Measurements from ENCODE around the gene TNPO3. TPM values are rescaled to one million over a fixed set of nuclear protein-coding genes. Genes with fewer than 3 reads are reported as not detected.
"Not testable (repeated sequence)": the region's sequence is repeated elsewhere in the genome, so short reads cannot be mapped to it uniquely, and the experiment has no call there.

The TNPO3 gene
- total and polyA plus RNA-seq, 10 of the 15 experiments (the other 5 are each of a cell fraction or from before 2014, with no cell fraction given) = 17.6 to 91.8 (median 65.9) TPM

DNA sequence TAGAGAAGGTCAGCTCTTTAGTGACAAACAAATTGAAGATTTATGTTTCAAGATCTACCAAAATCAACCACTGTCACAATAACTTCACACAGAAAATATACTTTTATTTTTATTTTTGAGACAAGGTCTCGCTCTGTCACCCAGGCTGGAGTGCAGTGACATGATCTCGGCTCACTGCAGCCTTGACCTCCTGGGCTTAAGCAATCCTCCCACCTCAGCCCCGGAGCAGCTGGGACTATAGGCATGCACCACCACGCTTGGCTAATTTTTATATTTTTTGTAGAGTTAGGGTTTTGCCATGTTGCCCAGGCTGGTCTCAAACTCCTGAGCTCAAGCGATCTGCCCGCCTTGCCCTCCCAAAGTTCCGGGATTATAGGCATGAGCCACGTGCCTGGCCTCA, 60.4 kb downstream of the TNPO3 start:
- H3K9ac ChIP-seq (ENCODE audit: control insufficient read depth, insufficient read depth, low read length); H3K27ac ChIP-seq (ENCODE audit: control insufficient read depth, insufficient read depth); in situ Hi-C loops (cut with MboI); DNase-seq (ENCODE audit: low read depth, low spot score); H3K79me2 ChIP-seq (ENCODE audit: control insufficient read depth, insufficient read depth, low read length); intact Hi-C loops (cut with micrococcal nuclease; ENCODE audit: unreplicated experiment); BruUV-seq (replicated peaks); FAIRE-seq; H3K4me2 ChIP-seq (ENCODE audit: control insufficient read depth, insufficient read depth); H3K4me1 ChIP-seq (ENCODE audit: control insufficient read depth, insufficient read depth, low read length); H4K20me1 ChIP-seq (ENCODE audit: control insufficient read depth, insufficient read depth); H3K9me3 ChIP-seq (replicated peaks; ENCODE audit: control insufficient read depth, insufficient read depth, low read length); H3K27me3 ChIP-seq (replicated peaks in 1 of 2; ENCODE audit: control insufficient read depth in 2 of 2, insufficient read depth in 2 of 2, low read length in 1 of 2); ATAC-seq; H2AFZ ChIP-seq (ENCODE audit: control insufficient read depth, low read depth, low read length); H3K4me3 ChIP-seq: not testable (repeated sequence)
- ChIA-PET RAD21 (ENCODE audit: unreplicated experiment) (interaction anchor here (2.2 kb wide), 1 partner anchor 12 kb away, joined by 7 read pairs; no protein-coding TSS in a partner anchor), CTCF (interaction anchor here (1.2 to 2.7 kb wide), 2 partner anchors 14 to 96 kb away, joined by 3 to 20 read pairs; no protein-coding TSS in a partner anchor), SMC1A (ENCODE audit: uncharacterized antibody, unreplicated experiment) (interaction anchor here (0.8 to 2.8 kb wide), 6 partner anchors 9 to 97 kb away, joined by 3 to 11 read pairs (median 4); no protein-coding TSS in a partner anchor), POLR2A (interaction anchor here (0.6 to 0.9 kb wide), 2 partner anchors 9 to 12 kb away, joined by 3 to 4 read pairs; no protein-coding TSS in a partner anchor)
- peaks cover 1 to 41% of the 10 kb centered on the region in 2 experiments for H3K36me3 ChIP-seq (ENCODE audit: control insufficient read depth in 2 of 2, insufficient read depth in 2 of 2, low read length in 1 of 2)
- WGBS (ENCODE audit: insufficient coverage, insufficient replicate concordance, low lambda C conversion rate, missing lambda C conversion rate) = 99% methylated on average over 8 of the region's 8 CpGs

DNA sequence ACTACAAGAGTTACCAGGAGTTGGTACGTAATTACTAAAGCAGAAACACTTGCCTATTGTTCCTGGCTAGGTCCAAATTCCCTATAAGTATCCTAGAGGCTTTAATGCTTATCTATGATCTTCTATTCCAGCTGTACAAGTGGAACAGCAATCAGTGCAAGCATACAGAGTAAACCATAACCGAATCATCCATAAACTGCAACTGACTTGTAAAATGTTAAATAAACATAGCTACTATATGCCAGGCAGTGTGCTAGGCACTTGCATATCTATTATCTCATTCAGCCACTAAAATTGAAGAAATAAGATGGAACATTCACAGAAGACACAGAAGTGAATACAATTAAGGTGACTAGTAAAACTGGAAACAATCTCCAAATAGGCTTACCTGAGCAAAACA, 61.5 kb downstream of the TNPO3 start:
- ChIA-PET POLR2A (interaction anchor here (0.5 kb wide), 1 partner anchor 132 kb away, joined by 8 read pairs; no protein-coding TSS in a partner anchor), RAD21 (ENCODE audit: unreplicated experiment) (interaction anchor here (2.2 kb wide), 1 partner anchor 13 kb away, joined by 7 read pairs; no protein-coding TSS in a partner anchor), CTCF (interaction anchor here (1.1 to 2.7 kb wide), 3 partner anchors 24 to 110 kb away, joined by 3 to 20 read pairs (median 4); no protein-coding TSS in a partner anchor), SMC1A (ENCODE audit: uncharacterized antibody, unreplicated experiment) (interaction anchor here (0.8 to 2.8 kb wide), 8 partner anchors 11 to 98 kb away, joined by 3 to 11 read pairs (median 4); no protein-coding TSS in a partner anchor)
- H2AFZ ChIP-seq (ENCODE audit: control insufficient read depth, low read depth, low read length) = no peak overlapping the region
- WGBS (ENCODE audit: insufficient coverage, insufficient replicate concordance, low lambda C conversion rate, missing lambda C conversion rate) = 95% methylated on average over 2 of the region's 2 CpGs
- FAIRE-seq = no peak
- TF ChIP-seq CEBPB (IDR thresholded peaks at IDR 0.05; ENCODE audit: borderline replicate concordance in 1 of 2, low read depth in 2 of 2, low read length in 2 of 2) (no peak), NR2C1 (IDR thresholded peaks at IDR 0.05) (no peak), MYB (IDR thresholded peaks at IDR 0.05; ENCODE audit: borderline replicate concordance, low read depth, low read length) (no peak), SMAD5 (IDR thresholded peaks at IDR 0.05; ENCODE audit: low read depth) (no peak), BMI1 (IDR thresholded peaks at IDR 0.05; ENCODE audit: borderline replicate concordance) (no peak), BRCA1 (IDR thresholded peaks at IDR 0.05; ENCODE audit: low read depth, low read length) (no peak), TCF3 (IDR thresholded peaks at IDR 0.05; ENCODE audit: borderline replicate concordance, insufficient read depth, low read depth, low read length) (no peak), KLF5 (IDR thresholded peaks at IDR 0.05; ENCODE audit: partially characterized antibody) (no peak), ZNF384 (IDR thresholded peaks at IDR 0.05; ENCODE audit: borderline replicate concordance, low read depth, low read length) (no peak), POLR2A (IDR thresholded peaks at IDR 0.05; ENCODE audit: low read depth, low read length) (no peak), ZNF217 (IDR thresholded peaks at IDR 0.05) (no peak), NFYB (IDR thresholded peaks at IDR 0.05; ENCODE audit: insufficient read depth, low read depth, low read length) (no peak), SIX5 (IDR thresholded peaks at IDR 0.05; ENCODE audit: low read depth, low read length, severe bottlenecking) (no peak), TARDBP (IDR thresholded peaks at IDR 0.05; ENCODE audit: borderline replicate concordance) (no peak), SREBF1 (IDR thresholded peaks at IDR 0.05; ENCODE audit: low read length) (no peak), GATAD2B (conservative IDR thresholded peaks at IDR 0.05; ENCODE audit: low read depth) (no peak)
- TF ChIP-seq, protein P1, sequence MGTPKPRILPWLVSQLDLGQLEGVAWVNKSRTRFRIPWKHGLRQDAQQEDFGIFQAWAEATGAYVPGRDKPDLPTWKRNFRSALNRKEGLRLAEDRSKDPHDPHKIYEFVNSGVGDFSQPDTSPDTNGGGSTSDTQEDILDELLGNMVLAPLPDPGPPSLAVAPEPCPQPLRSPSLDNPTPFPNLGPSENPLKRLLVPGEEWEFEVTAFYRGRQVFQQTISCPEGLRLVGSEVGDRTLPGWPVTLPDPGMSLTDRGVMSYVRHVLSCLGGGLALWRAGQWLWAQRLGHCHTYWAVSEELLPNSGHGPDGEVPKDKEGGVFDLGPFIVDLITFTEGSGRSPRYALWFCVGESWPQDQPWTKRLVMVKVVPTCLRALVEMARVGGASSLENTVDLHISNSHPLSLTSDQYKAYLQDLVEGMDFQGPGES (IDR thresholded peaks at IDR 0.05) = no peak
- TF ChIP-seq, protein P2, sequence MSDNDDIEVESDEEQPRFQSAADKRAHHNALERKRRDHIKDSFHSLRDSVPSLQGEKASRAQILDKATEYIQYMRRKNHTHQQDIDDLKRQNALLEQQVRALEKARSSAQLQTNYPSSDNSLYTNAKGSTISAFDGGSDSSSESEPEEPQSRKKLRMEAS (IDR thresholded peaks at IDR 0.05; ENCODE audit: low read depth, low read length) = no peak
- in situ Hi-C loops (cut with MboI) = no loop called here
- no peaks in the 10 kb centered on the region for H4K20me1 ChIP-seq (ENCODE audit: control insufficient read depth, insufficient read depth)
- no peak overlapping the region for H3K4me2 ChIP-seq (ENCODE audit: control insufficient read depth, insufficient read depth)
- no peaks in the 10 kb centered on the region for H3K9me3 ChIP-seq (replicated peaks; ENCODE audit: control insufficient read depth, insufficient read depth, low read length)
- intact Hi-C loops (cut with micrococcal nuclease; ENCODE audit: unreplicated experiment) = no loop called here
- DNase-seq (ENCODE audit: low read depth, low spot score) = no peak
- H3K27me3 ChIP-seq (replicated peaks in 1 of 2; ENCODE audit: control insufficient read depth in 2 of 2, insufficient read depth in 2 of 2, low read length in 1 of 2) = no peaks in the 10 kb centered on the region
- no peak for ATAC-seq
- H3K36me3 ChIP-seq (ENCODE audit: control insufficient read depth in 2 of 2, insufficient read depth in 2 of 2, low read length in 1 of 2) = peaks cover under 1 to 36% of the 10 kb centered on the region in 2 experiments
- no peaks in the 10 kb centered on the region for H3K79me2 ChIP-seq (ENCODE audit: control insufficient read depth, insufficient read depth, low read length)
- no TSS peak for BruUV-seq (replicated peaks)
- H3K4me1 ChIP-seq (ENCODE audit: control insufficient read depth, insufficient read depth, low read length) = no peaks in the 10 kb centered on the region
- no peak overlapping the region for H3K4me3 ChIP-seq
- no peak overlapping the region for H3K27ac ChIP-seq (ENCODE audit: control insufficient read depth, insufficient read depth)
- no peak overlapping the region for H3K9ac ChIP-seq (ENCODE audit: control insufficient read depth, insufficient read depth, low read length)
